HG02970 (cell line): Measurements from ENCODE around the gene COL19A1.
"Not testable (repeated sequence)": the region's sequence is repeated elsewhere in the genome, so short reads cannot be mapped to it uniquely, and the experiment has no call there.

Source experiments
- ATAC-seq: cut with Tn5 transposase; IDR thresholded peaks from one replicate; pipeline ENCODE4 v1.9.1; 2021; ENCODE audit warnings: mild to moderate bottlenecking, moderate library complexity, moderate number of reproducible peaks; ENCODE audit not compliant: unreplicated experiment, low FRiP score

The COL19A1 gene

GRCh38 chr6:69894578-69895347 is 28.4 kb downstream of the COL19A1 start:
- ATAC-seq: no peak

DNA sequence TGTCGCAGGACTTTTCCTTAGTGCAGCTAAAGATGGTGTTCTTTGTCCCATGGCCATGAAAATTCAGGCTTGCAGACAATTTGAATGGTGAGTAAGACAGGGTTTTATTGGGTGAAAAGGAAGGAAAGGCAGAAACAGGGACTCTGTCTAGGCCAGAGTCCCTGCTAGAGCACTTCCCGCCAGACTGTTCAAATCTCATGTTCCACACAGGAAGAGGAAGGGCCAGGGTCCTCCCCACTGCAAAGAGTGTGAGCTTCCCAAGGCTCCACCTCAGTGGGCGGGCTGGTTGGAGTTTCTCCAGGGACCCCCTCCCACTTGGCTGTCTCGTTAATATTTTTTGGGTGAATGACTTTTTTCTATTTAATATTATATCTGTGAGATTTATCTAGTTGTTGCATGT is 29.0 kb downstream of the COL19A1 start:
- ATAC-seq: no peak

- ATAC-seq: no peak
These were observed 34.5 kb downstream of the COL19A1 start for GRCh38 chr6:69900869-69901268.

DNA sequence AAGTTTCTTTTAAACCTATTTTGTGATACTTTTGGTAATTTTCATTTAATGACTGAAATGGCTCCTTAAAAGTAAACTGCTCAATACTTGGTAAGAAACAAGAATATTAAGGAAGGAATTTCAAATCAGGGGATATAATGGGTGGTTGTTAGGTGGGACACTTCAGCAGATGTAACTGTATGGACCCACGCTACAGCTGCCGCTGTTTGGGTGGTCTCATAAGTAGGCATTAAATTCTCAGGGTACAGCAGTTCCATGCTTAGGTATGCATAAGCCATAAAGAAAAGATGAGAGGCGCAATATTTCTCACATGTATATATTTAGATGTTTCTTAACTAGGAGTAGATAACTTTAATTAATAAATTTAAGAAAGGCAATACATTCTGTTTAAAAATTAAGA is 35.0 kb downstream of the COL19A1 start:
- no peak for ATAC-seq

- no peak for ATAC-seq
These were observed 41.7 kb downstream of the COL19A1 start for GRCh38 chr6:69907981-69908498.

GRCh38 chr6:69913361-69913760 is 47.0 kb downstream of the COL19A1 start:
- no peak for ATAC-seq

GRCh38 chr6:69914015-69914485 is 47.7 kb downstream of the COL19A1 start:
- no peak for ATAC-seq

DNA sequence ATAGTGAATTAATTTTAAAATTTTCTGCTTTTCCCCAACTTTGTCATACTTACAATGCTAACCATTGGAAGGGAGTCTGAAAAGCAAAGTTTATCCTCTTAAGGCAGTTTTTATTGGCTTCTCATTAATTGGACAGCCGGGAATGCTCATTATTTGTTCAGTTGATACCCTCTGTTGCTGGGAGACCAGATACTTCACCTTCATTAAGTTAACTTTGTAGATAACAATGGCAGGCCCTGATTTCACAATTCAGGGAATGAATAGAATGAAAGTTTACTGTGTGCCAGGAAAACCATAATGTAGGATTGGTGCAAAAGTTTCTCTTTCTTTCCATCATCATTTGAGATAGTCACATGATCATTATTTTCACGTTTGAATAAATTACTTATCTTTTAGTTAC is 49.0 kb downstream of the COL19A1 start:
- ATAC-seq: no peak

DNA sequence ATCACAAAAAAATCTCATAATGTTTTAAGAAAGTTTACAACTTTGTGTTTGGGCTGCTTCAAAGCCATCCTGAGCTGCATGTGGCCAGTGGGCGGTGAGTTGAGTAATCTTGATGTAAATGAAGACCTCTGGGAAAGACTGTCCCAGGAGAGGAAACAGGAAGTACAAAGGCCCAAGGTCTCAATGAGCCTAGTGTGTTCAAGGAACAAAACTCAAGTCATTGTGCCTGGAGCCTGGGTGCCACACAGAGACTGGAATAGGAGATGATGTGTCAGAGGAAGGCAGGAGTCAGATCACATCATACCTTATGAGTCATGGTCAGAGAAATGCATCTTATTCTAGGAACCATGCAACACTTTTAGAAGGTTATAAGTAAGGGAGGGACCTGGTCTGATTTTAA is 51.5 kb downstream of the COL19A1 start:
- no peak for ATAC-seq

DNA sequence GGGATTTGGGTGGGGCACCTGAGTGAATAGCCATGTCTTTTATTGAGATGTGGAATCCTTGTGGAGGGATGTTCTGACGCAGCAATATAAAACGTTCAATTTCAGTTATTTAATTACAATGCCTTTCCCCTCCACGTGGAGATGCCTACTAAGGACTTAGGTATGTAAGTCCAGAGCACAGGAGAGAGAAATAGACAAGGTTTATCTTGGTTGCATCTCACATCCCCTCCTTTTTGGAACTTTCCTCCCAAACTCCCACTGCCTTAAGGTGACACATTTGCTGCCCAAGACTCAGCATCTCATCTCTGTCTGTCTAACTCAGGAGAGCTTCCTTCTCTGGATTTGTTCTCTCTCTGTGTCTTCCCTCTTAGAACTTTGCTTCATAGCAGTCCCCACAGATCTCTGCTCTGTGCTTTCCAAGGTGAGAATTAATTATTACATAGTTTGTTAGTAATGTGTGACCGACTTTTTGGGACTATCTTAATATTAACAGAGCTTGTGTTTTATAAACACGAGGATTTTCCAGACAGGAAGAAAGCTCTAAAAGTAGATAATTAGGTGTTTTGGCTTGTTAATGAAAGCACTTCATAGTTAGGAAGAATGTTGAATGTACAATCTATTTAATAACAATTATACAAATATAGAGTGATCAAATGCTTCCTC is 52.6 kb downstream of the COL19A1 start:
- ATAC-seq: no peak

GRCh38 chr6:69921066-69921465 is 54.7 kb downstream of the COL19A1 start:
- not testable (repeated sequence) for ATAC-seq

DNA sequence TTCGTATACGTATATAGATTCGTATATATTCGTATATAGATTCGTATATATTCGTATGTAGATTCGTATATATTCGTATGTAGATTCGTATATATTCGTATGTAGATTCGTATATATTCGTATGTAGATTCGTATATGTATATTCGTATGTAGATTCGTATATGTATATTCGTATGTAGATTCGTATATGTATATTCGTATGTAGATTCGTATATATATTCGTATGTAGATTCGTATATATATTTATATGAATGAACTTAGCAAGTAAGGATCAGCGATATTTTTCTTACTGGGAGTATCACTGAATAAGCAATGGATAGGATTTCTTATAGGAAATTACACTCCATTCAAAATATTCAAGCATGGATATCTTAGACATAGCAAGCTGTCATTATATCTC is 55.3 kb downstream of the COL19A1 start:
- not testable (repeated sequence) for ATAC-seq

- ATAC-seq: no peak
These were observed 60.4 kb downstream of the COL19A1 start for GRCh38 chr6:69926745-69927144.

DNA sequence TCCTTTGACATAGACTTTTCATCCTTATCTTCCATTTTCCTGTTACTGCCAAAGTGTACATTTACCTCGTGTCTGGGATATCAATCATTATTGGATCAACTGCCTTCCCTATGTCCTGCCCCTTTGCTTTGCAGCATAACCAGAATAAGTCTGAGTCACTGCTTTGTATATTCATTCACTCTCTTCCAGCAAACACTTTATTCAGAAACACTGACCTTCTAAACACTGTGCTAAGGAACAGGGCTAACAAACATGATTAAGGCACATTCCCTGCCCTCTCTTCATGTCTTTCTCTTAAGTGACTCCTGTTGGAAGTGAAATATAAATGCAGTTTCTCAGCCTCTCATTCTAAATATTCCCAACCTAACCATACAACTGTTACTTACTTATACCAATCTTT is 66.9 kb downstream of the COL19A1 start:
- ATAC-seq: no peak

GRCh38 chr6:69935079-69935478 is 68.7 kb downstream of the COL19A1 start:
- ATAC-seq: no peak

GRCh38 chr6:69936674-69937363 is 70.5 kb downstream of the COL19A1 start:
- no peak for ATAC-seq

- ATAC-seq: no peak
These were observed 71.2 kb downstream of the COL19A1 start for GRCh38 chr6:69937402-69938136.

GRCh38 chr6:69942485-69942884 is 76.1 kb downstream of the COL19A1 start:
- ATAC-seq: no peak

GRCh38 chr6:69945192-69945591 is 78.8 kb downstream of the COL19A1 start:
- no peak for ATAC-seq

DNA sequence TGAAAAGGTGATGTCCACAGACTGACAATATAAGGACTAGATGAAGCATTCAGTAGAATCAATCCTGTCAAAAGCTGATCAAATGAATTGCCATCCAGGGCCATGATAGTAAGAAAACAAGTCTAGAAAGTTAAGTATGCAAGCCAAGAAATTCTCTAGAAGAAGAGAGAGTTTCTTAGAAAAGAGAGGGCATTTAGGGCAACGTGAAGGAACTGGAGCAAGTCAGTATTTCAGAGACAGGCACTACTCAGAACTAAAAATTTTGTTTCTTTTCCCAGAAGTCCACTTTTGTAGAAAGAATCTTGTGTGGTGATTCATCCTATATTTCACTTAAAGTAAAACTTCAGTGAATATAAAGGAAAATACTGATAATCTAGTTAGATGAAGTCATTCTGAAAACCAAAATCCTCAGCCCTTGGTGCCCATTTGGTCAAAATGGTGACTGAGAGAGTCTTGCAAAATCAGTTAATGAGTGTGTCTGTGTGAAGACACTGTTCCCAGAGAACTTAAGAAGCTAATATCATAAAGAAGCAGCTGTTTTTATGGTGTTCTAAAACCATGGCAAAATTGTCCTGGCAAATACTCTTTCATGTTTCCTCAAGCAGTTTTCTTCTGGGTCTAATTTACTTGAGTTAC is 82.2 kb downstream of the COL19A1 start:
- no peak for ATAC-seq
